ENCODE results near the gene SLC35F1.

GRCh38 chr6:118216751-118217150 is 309.7 kb downstream of the SLC35F1 start:
- TF ChIP-seq, protein P1, sequence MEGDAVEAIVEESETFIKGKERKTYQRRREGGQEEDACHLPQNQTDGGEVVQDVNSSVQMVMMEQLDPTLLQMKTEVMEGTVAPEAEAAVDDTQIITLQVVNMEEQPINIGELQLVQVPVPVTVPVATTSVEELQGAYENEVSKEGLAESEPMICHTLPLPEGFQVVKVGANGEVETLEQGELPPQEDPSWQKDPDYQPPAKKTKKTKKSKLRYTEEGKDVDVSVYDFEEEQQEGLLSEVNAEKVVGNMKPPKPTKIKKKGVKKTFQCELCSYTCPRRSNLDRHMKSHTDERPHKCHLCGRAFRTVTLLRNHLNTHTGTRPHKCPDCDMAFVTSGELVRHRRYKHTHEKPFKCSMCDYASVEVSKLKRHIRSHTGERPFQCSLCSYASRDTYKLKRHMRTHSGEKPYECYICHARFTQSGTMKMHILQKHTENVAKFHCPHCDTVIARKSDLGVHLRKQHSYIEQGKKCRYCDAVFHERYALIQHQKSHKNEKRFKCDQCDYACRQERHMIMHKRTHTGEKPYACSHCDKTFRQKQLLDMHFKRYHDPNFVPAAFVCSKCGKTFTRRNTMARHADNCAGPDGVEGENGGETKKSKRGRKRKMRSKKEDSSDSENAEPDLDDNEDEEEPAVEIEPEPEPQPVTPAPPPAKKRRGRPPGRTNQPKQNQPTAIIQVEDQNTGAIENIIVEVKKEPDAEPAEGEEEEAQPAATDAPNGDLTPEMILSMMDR (IDR thresholded peaks at IDR 0.05; ENCODE audit: low read length): no peak
- no peak for TF ChIP-seq EZH2 (IDR thresholded peaks at IDR 0.05; ENCODE audit: borderline replicate concordance, low read length)
